K562 (cell line): ENCODE measurements around the gene NR6A1. TPM values are rescaled to one million over a fixed set of nuclear protein-coding genes. Genes with fewer than 3 reads are reported as not detected.
A peak's percentile ranks its signal among the peaks of the same experiment; 100 is the strongest.

Source experiments
- BMI1 ChIP-seq: fragments of 150-350 bp; IDR thresholded peaks from 2 replicates; pipeline ENCODE4 v1.6.1; 2014; ENCODE audit warnings: low read length
- CBX3 ChIP-seq, 2 experiments: IDR thresholded peaks; 1 replicate in 1 of 2; 2 replicates in 1 of 2; pipeline ENCODE4 v1.6.1; 2012; ENCODE audit warnings: inconsistent platforms in 2 of 2, low read length in 2 of 2, borderline replicate concordance in 1 of 2, control low read depth in 1 of 2
- CC2D1A ChIP-seq: fragments of 450-650 bp; IDR thresholded peaks from 2 replicates; pipeline ENCODE4 v1.6.1; 2017; ENCODE audit warnings: mild to moderate bottlenecking
- CXXC5 ChIP-seq: fragments of 250-450 bp; sonication (Bioruptor Pico); IDR thresholded peaks from 2 replicates; pipeline ENCODE4 v1.8.0; 2022; ENCODE audit warnings: inconsistent platforms, mild to moderate bottlenecking, moderate library complexity
- EGR1 ChIP-seq: fragments of 450-650 bp; conservative IDR thresholded peaks from 2 replicates; pipeline ENCODE4 v1.6.1; 2017; ENCODE audit warnings: mild to moderate bottlenecking
- EP300 ChIP-seq: IDR thresholded peaks from 2 replicates; pipeline ENCODE4 v1.6.1; 2012; ENCODE audit warnings: low read length, improper control_type of control experiment
- NFYB ChIP-seq: IDR thresholded peaks from 2 replicates; pipeline ENCODE4 v1.6.1; 2011; ENCODE audit warnings: mild to moderate bottlenecking, moderate library complexity; ENCODE audit not compliant: insufficient read length; ENCODE audit errors: extremely low read depth
- NRF1 ChIP-seq, 2 experiments: fragments of 450-650 bp; IDR thresholded peaks in 1 of 2; conservative IDR thresholded peaks in 1 of 2; 2 replicates each; pipeline ENCODE4 v1.6.1; 2014; ENCODE audit warnings: mild to moderate bottlenecking in 2 of 2
- PYGO2 ChIP-seq: fragments of 450-650 bp; IDR thresholded peaks from 2 replicates; pipeline ENCODE4 v1.6.1; 2016; ENCODE audit warnings: mild to moderate bottlenecking, missing genetic modification characterization, moderate library complexity, missing compliant biosample characterization
- RCOR1 ChIP-seq, 2 experiments: IDR thresholded peaks; 2 replicates each; pipeline ENCODE4 v1.6.1; 2012; ENCODE audit warnings: low read depth in 2 of 2, low read length in 2 of 2, borderline replicate concordance in 1 of 2, improper control_type of control experiment in 1 of 2
- STAT5A ChIP-seq: IDR thresholded peaks from 2 replicates; pipeline ENCODE4 v1.6.1; 2012; ENCODE audit warnings: low read length, inconsistent platforms, borderline replicate concordance
- TBP ChIP-seq: optimal IDR thresholded peaks from 2 replicates; pipeline ENCODE3; 2011; ENCODE audit warnings: low read depth, low read length, improper control_type of control experiment
- ZEB2 ChIP-seq: fragments of 450-650 bp; IDR thresholded peaks from 2 replicates; pipeline ENCODE4 v1.6.1; 2016
- polyA plus RNA-seq, 8 experiments: library from polyadenylated mRNA; depleted of rRNA in 4 of 8; stranded (reverse) in 5 of 8; unstranded in 3 of 8; fragments of >200 nt; fragmentation: Nextera tagmentation in 2 of 8; fragmentation: Illumina TruSeq in 1 of 8; extraction: Ambion mirVana in 2 of 8; extraction: Trizol in 1 of 8; gene quantifications; 2 replicates each; pipeline versions ENCODE4 v1.2.1 to v1.2.3, GENCODE V29; 2011 to 2014; ENCODE audit warnings: inconsistent platforms in 1 of 8, missing spikeins in 1 of 8
- total RNA-seq, 7 experiments: library from RNA; depleted of rRNA in 6 of 7; stranded (reverse); fragments of >200 nt in 6 of 7; fragmentation: Illumina TruSeq in 2 of 7; extraction: Trizol in 2 of 7; gene quantifications; 2 replicates each; pipeline versions ENCODE4 v1.2.1 to v1.2.3, GENCODE V29; 2011 to 2021; ENCODE audit warnings: low replicate concordance in 1 of 7
- TF ChIP-seq, protein P1 (sequence below), 2 experiments: IDR thresholded peaks in 1 of 2; conservative IDR thresholded peaks in 1 of 2; 2 replicates each; pipeline ENCODE4 v1.6.1; 2016; ENCODE audit warnings: low read depth in 2 of 2, mild to moderate bottlenecking in 1 of 2, missing compliant biosample characterization in 1 of 2, missing genetic modification characterization in 1 of 2, moderate library complexity in 1 of 2
- TF ChIP-seq, protein P2 (sequence below): fragments of 450-650 bp; IDR thresholded peaks from 2 replicates; pipeline ENCODE4 v1.6.1; 2016
- TF ChIP-seq, protein P3 (sequence below): fragments of 450-650 bp; IDR thresholded peaks from 2 replicates; pipeline ENCODE4 v1.6.1; 2018; ENCODE audit not compliant: partially characterized antibody
- TF ChIP-seq, protein P4 (sequence below): fragments of 450-650 bp; formaldehyde crosslinking; IDR thresholded peaks from 2 replicates; pipeline ENCODE4 v1.4.0; 2020; ENCODE audit warnings: mild to moderate bottlenecking, moderate library complexity

NR6A1 gene
- total and polyA plus RNA-seq, 9 of the 15 experiments (the other 6 are each of a cell fraction or from before 2014, with no cell fraction given): 9.7 to 55.4 (median 28.3) TPM

DNA sequence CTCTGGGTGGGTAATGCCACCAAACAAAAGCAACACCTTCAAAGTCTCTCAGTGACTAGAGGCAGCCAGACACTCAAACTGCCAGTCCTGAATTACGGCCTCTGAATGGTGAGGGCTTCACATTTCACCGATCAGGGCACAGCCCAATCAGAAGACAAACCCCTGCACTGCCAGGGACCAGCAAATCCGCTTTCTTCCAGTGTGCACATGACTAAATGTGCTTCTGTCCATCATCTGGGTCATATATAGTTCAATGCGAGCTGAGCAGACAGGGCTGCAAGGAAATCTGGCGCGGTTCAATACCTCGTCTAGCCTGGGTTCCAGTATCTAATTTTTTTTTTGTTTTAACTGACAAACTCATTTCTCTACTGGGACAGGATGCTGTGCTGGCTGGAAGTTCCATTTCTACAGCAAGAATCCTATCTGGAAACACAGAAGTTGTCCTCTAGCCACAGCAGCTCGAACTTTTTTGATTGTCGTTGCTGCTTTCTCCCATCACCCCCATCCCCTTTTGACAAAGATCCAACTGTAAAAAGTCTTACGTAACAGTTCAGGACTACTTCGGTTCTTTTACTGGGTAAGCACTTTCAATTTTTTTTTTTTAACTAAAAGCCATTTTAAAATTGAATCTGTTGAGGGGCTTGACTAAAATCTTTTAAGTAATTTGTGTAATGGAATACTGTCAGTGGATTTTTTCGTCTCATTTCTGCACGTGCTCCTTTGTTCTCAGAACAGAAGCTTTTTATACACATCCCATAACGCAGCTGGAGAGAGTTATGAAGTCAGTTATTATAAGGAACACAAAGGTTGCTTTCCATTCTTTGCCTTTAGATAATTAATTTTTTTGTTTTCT lies 112.7 kb downstream of the NR6A1 start (continued):
- TF ChIP-seq, protein P1, sequence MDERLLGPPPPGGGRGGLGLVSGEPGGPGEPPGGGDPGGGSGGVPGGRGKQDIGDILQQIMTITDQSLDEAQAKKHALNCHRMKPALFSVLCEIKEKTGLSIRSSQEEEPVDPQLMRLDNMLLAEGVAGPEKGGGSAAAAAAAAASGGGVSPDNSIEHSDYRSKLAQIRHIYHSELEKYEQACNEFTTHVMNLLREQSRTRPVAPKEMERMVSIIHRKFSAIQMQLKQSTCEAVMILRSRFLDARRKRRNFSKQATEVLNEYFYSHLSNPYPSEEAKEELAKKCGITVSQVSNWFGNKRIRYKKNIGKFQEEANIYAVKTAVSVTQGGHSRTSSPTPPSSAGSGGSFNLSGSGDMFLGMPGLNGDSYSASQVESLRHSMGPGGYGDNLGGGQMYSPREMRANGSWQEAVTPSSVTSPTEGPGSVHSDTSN (CRISPR knock-in tag; IDR thresholded peaks at IDR 0.05; ENCODE audit: low read depth): 0 out of 2 replicates have a peak, but pooled peaks have one; percentile 13
- TF ChIP-seq, protein P1 (tag; conservative IDR thresholded peaks at IDR 0.05; ENCODE audit: low read depth): peak; percentile 91
- peak in 1 of 2 experiments; percentile 38; a peak in 1 of 4 replicates for TF ChIP-seq RCOR1 (IDR thresholded peaks at IDR 0.05; ENCODE audit: borderline replicate concordance in 1 of 2, low read depth in 2 of 2, low read length in 2 of 2)
- peak in 1 of 2 experiments; percentile 40; a peak in 1 of 4 replicates for TF ChIP-seq NRF1 (conservative IDR thresholded peaks at IDR 0.05 in 1 of 2, IDR thresholded peaks at IDR 0.05 in 1 of 2)
- TF ChIP-seq ZEB2: peak; percentile 47; the same call in 1 of the 2 replicates
- TF ChIP-seq CXXC5: peak; percentile 21; the same call in 1 of the 2 replicates
- TF ChIP-seq TBP: peak; percentile 82
- no peak for TF ChIP-seq PYGO2
- TF ChIP-seq, protein P2, sequence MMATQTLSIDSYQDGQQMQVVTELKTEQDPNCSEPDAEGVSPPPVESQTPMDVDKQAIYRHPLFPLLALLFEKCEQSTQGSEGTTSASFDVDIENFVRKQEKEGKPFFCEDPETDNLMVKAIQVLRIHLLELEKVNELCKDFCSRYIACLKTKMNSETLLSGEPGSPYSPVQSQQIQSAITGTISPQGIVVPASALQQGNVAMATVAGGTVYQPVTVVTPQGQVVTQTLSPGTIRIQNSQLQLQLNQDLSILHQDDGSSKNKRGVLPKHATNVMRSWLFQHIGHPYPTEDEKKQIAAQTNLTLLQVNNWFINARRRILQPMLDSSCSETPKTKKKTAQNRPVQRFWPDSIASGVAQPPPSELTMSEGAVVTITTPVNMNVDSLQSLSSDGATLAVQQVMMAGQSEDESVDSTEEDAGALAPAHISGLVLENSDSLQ: peak; percentile 97
- TF ChIP-seq EGR1: no peak
- peak; percentile 17 for TF ChIP-seq NFYB
- TF ChIP-seq, protein P3, sequence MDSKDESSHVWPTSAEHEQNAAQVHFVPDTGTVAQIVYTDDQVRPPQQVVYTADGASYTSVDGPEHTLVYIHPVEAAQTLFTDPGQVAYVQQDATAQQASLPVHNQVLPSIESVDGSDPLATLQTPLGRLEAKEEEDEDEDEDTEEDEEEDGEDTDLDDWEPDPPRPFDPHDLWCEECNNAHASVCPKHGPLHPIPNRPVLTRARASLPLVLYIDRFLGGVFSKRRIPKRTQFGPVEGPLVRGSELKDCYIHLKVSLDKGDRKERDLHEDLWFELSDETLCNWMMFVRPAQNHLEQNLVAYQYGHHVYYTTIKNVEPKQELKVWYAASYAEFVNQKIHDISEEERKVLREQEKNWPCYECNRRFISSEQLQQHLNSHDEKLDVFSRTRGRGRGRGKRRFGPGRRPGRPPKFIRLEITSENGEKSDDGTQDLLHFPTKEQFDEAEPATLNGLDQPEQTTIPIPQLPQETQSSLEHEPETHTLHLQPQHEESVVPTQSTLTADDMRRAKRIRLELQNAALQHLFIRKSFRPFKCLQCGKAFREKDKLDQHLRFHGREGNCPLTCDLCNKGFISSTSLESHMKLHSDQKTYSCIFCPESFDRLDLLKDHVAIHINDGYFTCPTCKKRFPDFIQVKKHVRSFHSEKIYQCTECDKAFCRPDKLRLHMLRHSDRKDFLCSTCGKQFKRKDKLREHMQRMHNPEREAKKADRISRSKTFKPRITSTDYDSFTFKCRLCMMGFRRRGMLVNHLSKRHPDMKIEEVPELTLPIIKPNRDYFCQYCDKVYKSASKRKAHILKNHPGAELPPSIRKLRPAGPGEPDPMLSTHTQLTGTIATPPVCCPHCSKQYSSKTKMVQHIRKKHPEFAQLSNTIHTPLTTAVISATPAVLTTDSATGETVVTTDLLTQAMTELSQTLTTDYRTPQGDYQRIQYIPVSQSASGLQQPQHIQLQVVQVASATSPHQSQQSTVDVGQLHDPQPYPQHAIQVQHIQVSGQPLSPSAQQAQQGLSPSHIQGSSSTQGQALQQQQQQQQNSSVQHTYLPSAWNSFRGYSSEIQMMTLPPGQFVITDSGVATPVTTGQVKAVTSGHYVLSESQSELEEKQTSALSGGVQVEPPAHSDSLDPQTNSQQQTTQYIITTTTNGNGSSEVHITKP: peak; percentile 13
- no peak for TF ChIP-seq BMI1
- peak; percentile 51; the same call in 1 of the 2 replicates for TF ChIP-seq EP300
- no peak for TF ChIP-seq STAT5A
- peak; percentile 28; the same call in 1 of the 2 replicates for TF ChIP-seq CC2D1A
- 0 out of 3 replicates have a peak, but pooled peaks of 1 of the 2 experiments have one; percentile 42 for TF ChIP-seq CBX3 (IDR thresholded peaks at IDR 0.05; ENCODE audit: borderline replicate concordance in 1 of 2, low read length in 2 of 2)
- TF ChIP-seq, protein P4, sequence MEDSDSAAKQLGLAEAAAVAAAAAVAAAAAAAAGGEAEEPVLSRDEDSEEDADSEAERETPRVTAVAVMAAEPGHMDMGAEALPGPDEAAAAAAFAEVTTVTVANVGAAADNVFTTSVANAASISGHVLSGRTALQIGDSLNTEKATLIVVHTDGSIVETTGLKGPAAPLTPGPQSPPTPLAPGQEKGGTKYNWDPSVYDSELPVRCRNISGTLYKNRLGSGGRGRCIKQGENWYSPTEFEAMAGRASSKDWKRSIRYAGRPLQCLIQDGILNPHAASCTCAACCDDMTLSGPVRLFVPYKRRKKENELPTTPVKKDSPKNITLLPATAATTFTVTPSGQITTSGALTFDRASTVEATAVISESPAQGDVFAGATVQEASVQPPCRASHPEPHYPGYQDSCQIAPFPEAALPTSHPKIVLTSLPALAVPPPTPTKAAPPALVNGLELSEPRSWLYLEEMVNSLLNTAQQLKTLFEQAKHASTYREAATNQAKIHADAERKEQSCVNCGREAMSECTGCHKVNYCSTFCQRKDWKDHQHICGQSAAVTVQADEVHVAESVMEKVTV (CRISPR knock-in tag): peak; percentile 15; the same call in 1 of the 2 replicates
